Progenitor cell of endocrine pancreas (in vitro differentiated cells): ENCODE measurements around the gene SRP54. TPM values are rescaled to one million over a fixed set of nuclear protein-coding genes. Genes with fewer than 3 reads are reported as not detected.
"Not testable (repeated sequence)": the region's sequence is repeated elsewhere in the genome, so short reads cannot be mapped to it uniquely, and the experiment has no call there.

ENCODE experiments used
- DNase-seq: peaks from one replicate; pipeline ENCODE4 v3.0.0; 2021; ENCODE audit warnings: low spot score; ENCODE audit not compliant: unreplicated experiment
- H3K27ac Mint-ChIP-seq: 2 replicates; pipeline ENCODE4 v1.8.0; 2021; ENCODE audit warnings: mild to moderate bottlenecking, moderate library complexity, mixed read lengths
- H3K27me3 Mint-ChIP-seq: 2 replicates; pipeline ENCODE4 v1.8.0; 2021; ENCODE audit warnings: mixed read lengths
- H3K36me3 Mint-ChIP-seq: 2 replicates; pipeline ENCODE4 v1.8.0; 2022; ENCODE audit warnings: mixed read lengths; ENCODE audit not compliant: insufficient read depth
- H3K4me1 Mint-ChIP-seq: 2 replicates; pipeline ENCODE4 v1.8.0; 2021; ENCODE audit warnings: low read depth, mixed read lengths
- H3K4me3 Mint-ChIP-seq: 2 replicates; pipeline ENCODE4 v1.8.0; 2021; ENCODE audit warnings: low read depth, mild to moderate bottlenecking, moderate library complexity, mixed read lengths
- H3K9me3 Mint-ChIP-seq: 2 replicates; pipeline ENCODE4 v1.8.0; 2021; ENCODE audit warnings: low read depth, mixed read lengths
- total RNA-seq: library from RNA; stranded (reverse); gene quantifications from 2 replicates; pipeline ENCODE4 v1.2.1, GENCODE V29; 2021
- TF ChIP-seq, protein P1 (sequence below): fragments of 200-600 bp; sonication (generic); IDR thresholded peaks from one replicate; pipeline ENCODE4 v1.5.0; 2021; ENCODE audit warnings: antibody characterized with exemption, mild to moderate bottlenecking; ENCODE audit not compliant: unreplicated experiment

Gene SRP54
- total RNA-seq, 1 donor from 2014 or later: 62.0 TPM

GRCh38 chr14:35016568-35016967 is 33.8 kb downstream of the SRP54 start:
- H3K4me1 Mint-ChIP-seq: no peaks in the 10 kb centered on the region
- peaks cover 28% of the 10 kb centered on the region for H3K36me3 Mint-ChIP-seq
- TF ChIP-seq, protein P1, sequence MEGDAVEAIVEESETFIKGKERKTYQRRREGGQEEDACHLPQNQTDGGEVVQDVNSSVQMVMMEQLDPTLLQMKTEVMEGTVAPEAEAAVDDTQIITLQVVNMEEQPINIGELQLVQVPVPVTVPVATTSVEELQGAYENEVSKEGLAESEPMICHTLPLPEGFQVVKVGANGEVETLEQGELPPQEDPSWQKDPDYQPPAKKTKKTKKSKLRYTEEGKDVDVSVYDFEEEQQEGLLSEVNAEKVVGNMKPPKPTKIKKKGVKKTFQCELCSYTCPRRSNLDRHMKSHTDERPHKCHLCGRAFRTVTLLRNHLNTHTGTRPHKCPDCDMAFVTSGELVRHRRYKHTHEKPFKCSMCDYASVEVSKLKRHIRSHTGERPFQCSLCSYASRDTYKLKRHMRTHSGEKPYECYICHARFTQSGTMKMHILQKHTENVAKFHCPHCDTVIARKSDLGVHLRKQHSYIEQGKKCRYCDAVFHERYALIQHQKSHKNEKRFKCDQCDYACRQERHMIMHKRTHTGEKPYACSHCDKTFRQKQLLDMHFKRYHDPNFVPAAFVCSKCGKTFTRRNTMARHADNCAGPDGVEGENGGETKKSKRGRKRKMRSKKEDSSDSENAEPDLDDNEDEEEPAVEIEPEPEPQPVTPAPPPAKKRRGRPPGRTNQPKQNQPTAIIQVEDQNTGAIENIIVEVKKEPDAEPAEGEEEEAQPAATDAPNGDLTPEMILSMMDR: no peak
- no peak overlapping the region for H3K4me3 Mint-ChIP-seq
- H3K27ac Mint-ChIP-seq: no peak overlapping the region
- no peaks in the 10 kb centered on the region for H3K9me3 Mint-ChIP-seq
- DNase-seq: no peak
- no peaks in the 10 kb centered on the region for H3K27me3 Mint-ChIP-seq

DNA sequence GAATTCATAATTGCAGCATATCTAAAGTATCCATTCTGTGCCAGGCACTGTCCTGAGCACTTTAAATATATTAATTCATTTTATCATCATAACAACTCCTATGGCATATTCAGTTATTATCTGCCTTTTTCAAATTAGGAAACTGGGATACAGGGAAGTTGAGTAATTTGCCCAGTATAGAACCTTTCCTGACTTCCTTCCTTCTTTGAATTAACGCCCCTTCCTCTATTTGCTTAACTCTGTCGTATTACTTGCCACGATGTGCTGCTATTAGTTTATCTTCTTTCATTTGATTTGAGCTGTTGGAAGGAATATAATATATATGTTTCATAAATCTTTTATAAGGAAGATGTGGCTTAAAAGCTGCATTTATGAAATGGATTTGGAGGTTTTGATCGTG is 37.9 kb downstream of the SRP54 start:
- H3K4me1 Mint-ChIP-seq: no peaks in the 10 kb centered on the region
- H3K36me3 Mint-ChIP-seq: peaks cover 21% of the 10 kb centered on the region
- DNase-seq: no peak
- no peak overlapping the region for H3K4me3 Mint-ChIP-seq
- H3K9me3 Mint-ChIP-seq: no peaks in the 10 kb centered on the region
- no peaks in the 10 kb centered on the region for H3K27me3 Mint-ChIP-seq
- TF ChIP-seq, protein P1: no peak
- no peak overlapping the region for H3K27ac Mint-ChIP-seq

DNA sequence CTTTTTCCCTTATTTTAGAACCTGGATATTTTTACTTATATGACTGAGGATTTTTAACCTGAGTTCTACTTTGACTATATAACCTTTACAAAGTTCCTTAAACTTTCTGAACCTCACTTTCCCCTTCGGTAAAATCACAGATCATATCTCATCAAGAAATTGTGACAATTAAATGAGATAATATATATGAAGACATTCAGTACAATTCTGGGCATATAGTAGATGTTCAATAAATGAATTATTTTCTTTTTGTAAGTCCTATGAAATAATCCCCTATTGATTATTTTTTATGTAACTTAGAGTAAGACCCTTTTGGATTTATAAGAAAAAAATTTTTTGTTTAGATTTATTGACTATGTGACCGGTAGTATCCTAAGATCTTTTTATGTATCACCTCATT is 45.6 kb downstream of the SRP54 start:
- H3K4me3 Mint-ChIP-seq: no peak overlapping the region
- H3K36me3 Mint-ChIP-seq: peaks cover 28% of the 10 kb centered on the region
- peaks cover 2% of the 10 kb centered on the region for H3K9me3 Mint-ChIP-seq
- H3K27ac Mint-ChIP-seq: no peak overlapping the region
- no peaks in the 10 kb centered on the region for H3K4me1 Mint-ChIP-seq
- no peaks in the 10 kb centered on the region for H3K27me3 Mint-ChIP-seq
- no peak for DNase-seq
- TF ChIP-seq, protein P1: no peak

DNA sequence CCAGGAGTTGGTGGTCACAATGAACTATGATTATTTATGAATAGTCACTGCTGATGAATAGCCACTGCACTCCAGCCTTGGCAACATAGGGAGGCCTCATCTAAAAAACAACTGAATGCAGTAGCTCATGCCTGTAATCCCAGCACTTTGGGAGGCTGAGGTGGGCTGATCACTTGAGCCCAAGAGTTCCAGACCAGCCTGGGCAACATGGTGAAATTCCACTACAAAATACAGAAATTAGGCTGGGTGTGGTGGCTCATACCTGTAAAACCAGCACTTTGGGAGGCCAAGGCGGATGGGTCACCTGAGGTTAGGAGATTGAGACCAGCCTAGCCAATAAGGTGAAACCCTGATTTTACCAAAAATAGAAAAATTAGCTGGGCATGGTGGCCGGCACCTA is 49.8 kb downstream of the SRP54 start:
- Mint-ChIP-seq H3K27ac (no peak overlapping the region), H3K36me3 (peaks cover 37% of the 10 kb centered on the region)

DNA sequence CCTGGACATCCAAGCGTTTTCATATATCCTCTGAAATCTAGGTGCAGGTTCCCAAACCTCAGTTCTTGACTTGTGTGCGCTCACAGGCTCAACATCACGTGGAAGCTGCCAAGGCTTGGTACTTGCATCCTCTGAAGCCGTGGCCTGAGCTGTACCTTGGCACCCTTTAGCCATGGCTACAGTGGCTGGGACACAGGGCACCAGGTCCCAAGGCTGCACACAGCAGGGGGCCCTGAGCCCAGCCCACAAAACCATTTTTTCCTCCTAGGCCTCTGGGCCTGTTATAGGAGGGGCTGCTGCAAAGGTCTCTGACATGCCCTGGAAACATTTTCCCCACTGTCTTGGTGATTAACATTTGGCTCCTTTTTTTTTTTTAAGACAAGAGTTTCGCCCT is 51.6 kb downstream of the SRP54 start:
- no peak for DNase-seq

More for the DNA sequence above, 49.8 kb downstream of the SRP54 start:
- Mint-ChIP-seq H3K4me1 (no peaks in the 10 kb centered on the region), H3K4me3 (no peak overlapping the region), H3K27me3 (no peaks in the 10 kb centered on the region), H3K9me3 (peaks cover 16% of the 10 kb centered on the region)
- DNase-seq: no peak
- TF ChIP-seq, protein P1: no peak

GRCh38 chr14:35034944-35035554 is 52.3 kb downstream of the SRP54 start:
- not testable (repeated sequence) for DNase-seq, H3K4me3 Mint-ChIP-seq, H3K4me1 Mint-ChIP-seq, H3K27ac Mint-ChIP-seq, H3K27me3 Mint-ChIP-seq
- peaks cover 29% of the 10 kb centered on the region for H3K36me3 Mint-ChIP-seq
- peaks cover 16% of the 10 kb centered on the region for H3K9me3 Mint-ChIP-seq

More for the DNA sequence above, 51.6 kb downstream of the SRP54 start:
- H3K4me3 Mint-ChIP-seq: no peak overlapping the region
- H3K36me3 Mint-ChIP-seq: peaks cover 31% of the 10 kb centered on the region
- no peaks in the 10 kb centered on the region for H3K4me1 Mint-ChIP-seq
- no peaks in the 10 kb centered on the region for H3K27me3 Mint-ChIP-seq
- H3K9me3 Mint-ChIP-seq: peaks cover 16% of the 10 kb centered on the region
- H3K27ac Mint-ChIP-seq: no peak overlapping the region
- TF ChIP-seq, protein P1: no peak

GRCh38 chr14:35038312-35038711 is 55.5 kb downstream of the SRP54 start:
- DNase-seq, H3K27ac Mint-ChIP-seq, H3K4me1 Mint-ChIP-seq, H3K27me3 Mint-ChIP-seq, H3K4me3 Mint-ChIP-seq: not testable (repeated sequence)
- Mint-ChIP-seq H3K9me3 (peaks cover 15% of the 10 kb centered on the region), H3K36me3 (peaks cover 20% of the 10 kb centered on the region)
